Measurements from ENCODE around the gene GPR108.

DNA sequence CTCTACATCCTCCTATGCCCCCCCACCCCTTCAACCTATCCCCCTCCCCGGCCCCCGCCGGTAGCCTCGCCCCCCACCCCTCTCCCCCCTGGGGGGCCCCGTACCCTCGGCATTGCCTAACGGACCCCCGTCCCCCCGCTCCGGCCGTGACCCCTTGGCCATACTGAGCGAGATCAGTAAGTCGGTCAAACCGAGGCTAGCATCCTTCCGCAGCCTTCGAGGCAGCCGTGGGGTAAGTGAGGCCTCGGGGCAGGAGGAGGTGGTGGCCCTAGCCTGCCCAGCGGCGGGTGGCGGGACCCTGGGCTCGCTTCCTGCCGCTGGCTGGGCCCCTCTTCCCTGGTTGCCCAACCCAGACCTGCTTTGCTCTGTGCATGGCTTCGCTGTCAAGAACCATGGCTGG lies 8.6 kb upstream of the GPR108 start:
- TF ChIP-seq CTCF (IDR thresholded peaks at IDR 0.05) (no peak), POLR2A (IDR thresholded peaks at IDR 0.05) (no peak)

All from esophagus squamous epithelium (tissue), 4 donors.